Uterus (tissue), 4 donors: ENCODE measurements around the gene ELP4. TPM values are rescaled to one million over a fixed set of nuclear protein-coding genes. Genes with fewer than 3 reads are reported as not detected.

ENCODE experiments used
- DNase-seq, 2 donors: peaks; one replicate each; pipeline ENCODE4 v3.0.0-alpha.2; 2019 to 2020
- H3K27ac ChIP-seq, 2 donors: fragments of 200-600 bp; sonication (generic); 1 replicate in 1 of 2; 2 replicates in 1 of 2; pipeline ENCODE4 v1.5.1; 2016 to 2018
- H3K27me3 ChIP-seq, 2 donors: fragments of 200-600 bp; sonication (generic); one replicate each; pipeline ENCODE4 v1.5.1; 2018 to 2019; ENCODE audit warnings: control low read depth in 1 of 2
- H3K36me3 ChIP-seq, 2 donors: fragments of 200-600 bp; sonication (generic); one replicate each; pipeline ENCODE4 v1.5.1; 2019; ENCODE audit warnings: control low read depth in 1 of 2
- H3K4me1 ChIP-seq, 2 donors: fragments of 200-600 bp; sonication (generic); one replicate each; pipeline ENCODE4 v1.5.1; 2018 to 2019; ENCODE audit warnings: control low read depth in 1 of 2
- H3K4me3 ChIP-seq, 2 donors: fragments of 200-600 bp; sonication (generic); 1 replicate in 1 of 2; 2 replicates in 1 of 2; pipeline ENCODE4 v1.5.1; 2018 to 2019; ENCODE audit warnings: mild to moderate bottlenecking in 1 of 2
- H3K9me3 ChIP-seq, 2 donors: fragments of 200-600 bp; sonication (generic); one replicate each; pipeline ENCODE4 v1.5.1; 2019; ENCODE audit warnings: control low read depth in 1 of 2
- CTCF ChIP-seq, 4 experiments: fragments of 200-600 bp in 2 of 4; fragments of 450-650 bp in 2 of 4; sonication (generic) in 2 of 4; IDR thresholded peaks; one replicate each; pipeline ENCODE4 v1.5.1; 2016 to 2019; ENCODE audit warnings: antibody characterized with exemption in 4 of 4, mild to moderate bottlenecking in 2 of 4, moderate library complexity in 1 of 4
- POLR2A ChIP-seq, 2 donors: fragments of 450-650 bp; IDR thresholded peaks; one replicate each; pipeline ENCODE4 v1.6.1; 2016; ENCODE audit warnings: antibody characterized with exemption in 2 of 2, mild to moderate bottlenecking in 1 of 2, moderate library complexity in 1 of 2
- intact Hi-C: fragments of 100-400 bp; cut with DNase I; formaldehyde crosslinking; loops from one replicate; pipeline ENCODE4 v1.15.1; 2023; ENCODE audit warnings: low total_unique reads
- total RNA-seq, 4 donors: library from RNA; depleted of rRNA in 3 of 4; stranded (reverse); fragments of >200 nt in 3 of 4; gene quantifications; one replicate each; pipeline versions ENCODE4 v1.1.0 to v1.2.4, GENCODE V29; 2014 to 2023
- donor health status: DM: yes; HTN: yes; CAD: no.

The ELP4 gene
- total RNA-seq, 4 donors from 2014 or later = 18.4 to 51.2 (median 21.2) TPM

- intact Hi-C loops = no loop called here
- no peak for DNase-seq
- H3K36me3 ChIP-seq = no peaks in the 10 kb centered on the region
Measured at GRCh38 chr11:31792456-31792855, 282.9 kb downstream of the ELP4 start.

GRCh38 chr11:31793264-31793663, 283.7 kb downstream of the ELP4 start:
- Histone ChIP-seq H3K36me3 (no peaks in the 10 kb centered on the region), H3K27ac (no peak overlapping the region), H3K9me3 (no peaks in the 10 kb centered on the region), H3K4me3 (no peak overlapping the region), H3K27me3 (peaks cover 0 to 13% of the 10 kb centered on the region in 2 donors), H3K4me1 (no peaks in the 10 kb centered on the region)
- intact Hi-C loops = no loop called here
- TF ChIP-seq CTCF (IDR thresholded peaks at IDR 0.05) = no peak
- TF ChIP-seq POLR2A (IDR thresholded peaks at IDR 0.05) = no peak
- DNase-seq = no peak

More at GRCh38 chr11:31792456-31792855, 282.9 kb downstream of the ELP4 start:
- peaks cover 0 to 6% of the 10 kb centered on the region in 2 donors for H3K27me3 ChIP-seq
- H3K4me1 ChIP-seq = no peaks in the 10 kb centered on the region
- H3K9me3 ChIP-seq = no peaks in the 10 kb centered on the region
- H3K27ac ChIP-seq = no peak overlapping the region
- TF ChIP-seq CTCF (IDR thresholded peaks at IDR 0.05) (no peak), POLR2A (IDR thresholded peaks at IDR 0.05) (no peak)
- no peak overlapping the region for H3K4me3 ChIP-seq

GRCh38 chr11:31794548-31794947, 285.0 kb downstream of the ELP4 start:
- peaks cover 0 to 24% of the 10 kb centered on the region in 2 donors for H3K27me3 ChIP-seq
- no peak overlapping the region for H3K27ac ChIP-seq
- H3K9me3 ChIP-seq = no peaks in the 10 kb centered on the region
- TF ChIP-seq POLR2A (IDR thresholded peaks at IDR 0.05) (no peak), CTCF (IDR thresholded peaks at IDR 0.05) (no peak)
- H3K36me3 ChIP-seq = no peaks in the 10 kb centered on the region
- intact Hi-C loops = no loop called here
- H3K4me1 ChIP-seq = peaks cover 0 to 6% of the 10 kb centered on the region in 2 donors
- DNase-seq = no peak
- H3K4me3 ChIP-seq = no peak overlapping the region

GRCh38 chr11:31795706-31796498, 286.3 kb downstream of the ELP4 start:
- Histone ChIP-seq H3K4me3 (no peak overlapping the region), H3K36me3 (no peaks in the 10 kb centered on the region), H3K4me1 (peaks cover 0 to 9% of the 10 kb centered on the region in 2 donors), H3K27ac (no peak overlapping the region), H3K9me3 (no peaks in the 10 kb centered on the region), H3K27me3 (peaks cover 8 to 38% of the 10 kb centered on the region in 2 donors)
- intact Hi-C loops = no loop called here
- no peak for DNase-seq
- TF ChIP-seq POLR2A (IDR thresholded peaks at IDR 0.05) (no peak), CTCF (IDR thresholded peaks at IDR 0.05) (no peak)

GRCh38 chr11:31796499-31797189, 287.1 kb downstream of the ELP4 start:
- no peak for TF ChIP-seq POLR2A (IDR thresholded peaks at IDR 0.05)
- no peak for TF ChIP-seq CTCF (IDR thresholded peaks at IDR 0.05)
- DNase-seq = no peak
- no peak overlapping the region for H3K27ac ChIP-seq
- intact Hi-C loops = no loop called here
- H3K27me3 ChIP-seq = peaks cover 8 to 45% of the 10 kb centered on the region in 2 donors
- no peaks in the 10 kb centered on the region for H3K9me3 ChIP-seq
- H3K4me3 ChIP-seq = no peak overlapping the region
- H3K4me1 ChIP-seq = peaks cover 0 to 9% of the 10 kb centered on the region in 2 donors
- H3K36me3 ChIP-seq = no peaks in the 10 kb centered on the region
